K562 (cell line): ENCODE data around the gene ANKRD44. TPM values are rescaled to one million over a fixed set of nuclear protein-coding genes. Genes with fewer than 3 reads are reported as not detected.
A peak's percentile ranks its signal among the peaks of the same experiment; 100 is the strongest.

Experiments
- ATAC-seq: fragments of 200-7000 bp; cut with Tn5 transposase; 3 replicates; pipeline ENCODE4 v1.9.1; 2020; ENCODE audit warnings: moderate library complexity
- BruUV-seq: library from RNA; stranded (reverse); fragments of 400-500 nt; replicated peaks from 2 replicates; lab custom pipeline; 2021; lab: Mats Ljungman, UMichigan
- CTCF ChIA-PET: fragments of 300-600 bp; formaldehyde crosslinking; extraction: SDS; loops from one replicate; lab custom pipeline; 2021; ENCODE audit warnings: low intra/inter-chr PET ratio; lab: Yijun Ruan, JAX
- POLR2A ChIA-PET: fragments of 300-600, 350-650 bp; sonication (Branson Sonifier 250); formaldehyde crosslinking; extraction: SDS; loops from one replicate; lab custom pipeline; 2021; ENCODE audit warnings: antibody characterized with exemption, inconsistent platforms; lab: Yijun Ruan, JAX
- DNase-seq, 4 experiments: peaks; one replicate each; pipeline versions ENCODE4 v3.0.0 to v3.0.0-alpha.2; 2011 to 2018; ENCODE audit warnings: low spot score in 3 of 4, mixed read lengths in 3 of 4; ENCODE audit errors: extremely low read depth in 1 of 4
- FAIRE-seq: peaks from 2 replicates; lab custom pipeline; 2011; peaks lifted over from hg19 to GRCh38; lab: Jason Lieb, UNC
- H2AFZ ChIP-seq: 2 replicates; pipeline ENCODE4 v1.6.0; 2011; ENCODE audit warnings: low read depth, low read length, control low read depth, inconsistent platforms
- H3K27ac ChIP-seq: fragments of 200-600 bp; 3 replicates; pipeline ENCODE4 v1.8.0; 2011; ENCODE audit warnings: low read depth, mild to moderate bottlenecking, control low read depth, inconsistent platforms, low read length, moderate library complexity, mixed read lengths; ENCODE audit errors: extremely low read depth
- H3K27me3 ChIP-seq, 2 experiments: fragments of 300-600 bp in 1 of 2; 2 replicates in 1 of 2; 3 replicates in 1 of 2; pipeline versions ENCODE4 v1.6.0 to v1.8.0; 2011; ENCODE audit warnings: inconsistent platforms in 2 of 2, low read length in 2 of 2, mild to moderate bottlenecking in 1 of 2, mixed read lengths in 1 of 2, moderate library complexity in 1 of 2; ENCODE audit not compliant: control insufficient read depth in 2 of 2, insufficient read depth in 2 of 2
- H3K36me3 ChIP-seq: fragments of 300-600 bp; 3 replicates; pipeline ENCODE4 v1.8.0; 2011; ENCODE audit warnings: mild to moderate bottlenecking, low read length, inconsistent platforms; ENCODE audit not compliant: control insufficient read depth, insufficient read depth
- H3K4me1 ChIP-seq, 2 experiments: fragments of 200-600 bp in 1 of 2; replicated peaks in 1 of 2; 2 replicates in 1 of 2; 3 replicates in 1 of 2; pipeline versions ENCODE4 v1.5.1 to v1.8.0; 2011; ENCODE audit warnings: inconsistent platforms in 2 of 2, low read length in 2 of 2, mild to moderate bottlenecking in 1 of 2, mixed read lengths in 1 of 2, moderate library complexity in 1 of 2; ENCODE audit not compliant: control insufficient read depth in 2 of 2, insufficient read depth in 2 of 2
- H3K4me2 ChIP-seq: 2 replicates; pipeline ENCODE4 v1.6.1; 2011; ENCODE audit warnings: low read length, control low read depth, inconsistent platforms, mixed read lengths; ENCODE audit not compliant: insufficient read depth
- H3K4me3 ChIP-seq: fragments of 200-600 bp; sonication (generic), shearing (Covaris generic); 2 replicates; pipeline ENCODE4 v1.5.1; 2016; ENCODE audit warnings: control low read depth, inconsistent platforms
- H3K79me2 ChIP-seq: fragments of 200-600 bp; 3 replicates; pipeline ENCODE4 v1.8.0; 2011; ENCODE audit warnings: low read length, inconsistent platforms; ENCODE audit not compliant: control insufficient read depth, insufficient read depth
- H3K9ac ChIP-seq, 2 experiments: 2 replicates each; pipeline versions ENCODE4 v1.6.0 to v1.6.1; 2011; ENCODE audit warnings: low read depth in 2 of 2, low read length in 2 of 2, control low read depth in 1 of 2, inconsistent platforms in 1 of 2, mild to moderate bottlenecking in 1 of 2, mixed read lengths in 1 of 2; ENCODE audit not compliant: insufficient read depth in 1 of 2
- H3K9me1 ChIP-seq: one replicate; pipeline ENCODE4 v1.6.0; 2011; ENCODE audit warnings: inconsistent platforms, mild to moderate bottlenecking, low read length, moderate library complexity; ENCODE audit not compliant: control insufficient read depth, insufficient read depth
- H3K9me3 ChIP-seq: replicated peaks from 2 replicates; pipeline ENCODE4 v1.5.1; 2011; ENCODE audit warnings: low read depth, low read length, inconsistent platforms; ENCODE audit not compliant: control insufficient read depth, insufficient read depth
- H4K20me1 ChIP-seq: replicated peaks from 2 replicates; pipeline ENCODE4 v1.6.1; 2011; ENCODE audit warnings: low read length, inconsistent platforms, mixed read lengths; ENCODE audit not compliant: control insufficient read depth, insufficient read depth
- CC2D1A ChIP-seq: fragments of 450-650 bp; IDR thresholded peaks from 2 replicates; pipeline ENCODE4 v1.6.1; 2017; ENCODE audit warnings: mild to moderate bottlenecking
- DPF2 ChIP-seq: fragments of 450-650 bp; IDR thresholded peaks from 2 replicates; pipeline ENCODE4 v1.6.1; 2016
- NFRKB ChIP-seq: fragments of 450-650 bp; IDR thresholded peaks from 2 replicates; pipeline ENCODE4 v1.6.1; 2016; ENCODE audit warnings: low read depth
- PML ChIP-seq: IDR thresholded peaks from 2 replicates; pipeline ENCODE4 v1.6.1; 2012; ENCODE audit warnings: low read length, inconsistent platforms
- SMAD1 ChIP-seq: fragments of 150-350 bp; IDR thresholded peaks from 2 replicates; pipeline ENCODE4 v1.6.1; 2014; ENCODE audit warnings: low read length, low read depth; ENCODE audit not compliant: partially characterized antibody
- SMARCB1 ChIP-seq: IDR thresholded peaks from 2 replicates; pipeline ENCODE4 v1.6.1; 2011; ENCODE audit warnings: improper control_type of control experiment, low read depth; ENCODE audit not compliant: insufficient read length
- ZNF354B ChIP-seq: fragments of 250-450 bp; sonication (Bioruptor Pico); IDR thresholded peaks from 2 replicates; pipeline ENCODE4 v1.4.0; 2020
- ZNF445 ChIP-seq: fragments of 250-450 bp; sonication (Bioruptor Pico); IDR thresholded peaks from 2 replicates; pipeline ENCODE4 v1.4.0; 2020; ENCODE audit warnings: low read depth, mild to moderate bottlenecking, moderate library complexity
- ZNF699 ChIP-seq: fragments of 250-450 bp; sonication (Bioruptor Pico); IDR thresholded peaks from 2 replicates; pipeline ENCODE4 v1.8.0; 2021; ENCODE audit warnings: mild to moderate bottlenecking, moderate library complexity; ENCODE audit not compliant: insufficient replicate concordance
- whole genome bisulfite sequencing: fragments of 100-300 bp; shearing (Covaris generic); methylation state at CpG from one replicate; pipeline ENCODE4 v1.1.6; 2016; ENCODE audit warnings: low coverage, mixed read lengths; ENCODE audit not compliant: insufficient coverage; ENCODE audit errors: missing lambda C conversion rate; 5-methylcytosine and 5-hydroxymethylcytosine counted together
- in situ Hi-C: fragments of 300-500 bp; cut with MboI; formaldehyde crosslinking; loops from 4 replicates; pipeline ENCODE4 v1.15.0; 2018; ENCODE audit warnings: inconsistent platforms, mixed read lengths
- intact Hi-C: fragments of 100-400 bp; cut with micrococcal nuclease; formaldehyde crosslinking; loops from 2 replicates; pipeline ENCODE4 v1.14.2; 2022
- polyA plus RNA-seq, 8 experiments: library from polyadenylated mRNA; depleted of rRNA in 4 of 8; stranded (reverse) in 5 of 8; unstranded in 3 of 8; fragments of >200 nt; fragmentation: Nextera tagmentation in 2 of 8; fragmentation: Illumina TruSeq in 1 of 8; extraction: Ambion mirVana in 2 of 8; extraction: Trizol in 1 of 8; gene quantifications; 2 replicates each; pipeline versions ENCODE4 v1.2.1 to v1.2.3, GENCODE V29; 2011 to 2014; ENCODE audit warnings: inconsistent platforms in 1 of 8, missing spikeins in 1 of 8
- total RNA-seq, 7 experiments: library from RNA; depleted of rRNA in 6 of 7; stranded (reverse); fragments of >200 nt in 6 of 7; fragmentation: Illumina TruSeq in 2 of 7; extraction: Trizol in 2 of 7; gene quantifications; 2 replicates each; pipeline versions ENCODE4 v1.2.1 to v1.2.3, GENCODE V29; 2011 to 2021; ENCODE audit warnings: low replicate concordance in 1 of 7
- TF ChIP-seq, protein P1 (sequence below), 3 experiments: IDR thresholded peaks in 2 of 3; conservative IDR thresholded peaks in 1 of 3; 2 replicates each; pipeline ENCODE4 v1.5.1; 2011 to 2012; ENCODE audit warnings: low read length in 3 of 3, mild to moderate bottlenecking in 3 of 3, control low read depth in 2 of 3, improper control_type of control experiment in 1 of 3, inconsistent platforms in 1 of 3, low read depth in 1 of 3, mixed read lengths in 1 of 3, moderate library complexity in 1 of 3; ENCODE audit not compliant: insufficient read depth in 2 of 3

The ANKRD44 gene
- total and polyA plus RNA-seq, 9 of the 15 experiments (the other 6 are each of a cell fraction or from before 2014, with no cell fraction given), result 0.03 to 0.64 (median 0.07) TPM; not detected in 3

DNA sequence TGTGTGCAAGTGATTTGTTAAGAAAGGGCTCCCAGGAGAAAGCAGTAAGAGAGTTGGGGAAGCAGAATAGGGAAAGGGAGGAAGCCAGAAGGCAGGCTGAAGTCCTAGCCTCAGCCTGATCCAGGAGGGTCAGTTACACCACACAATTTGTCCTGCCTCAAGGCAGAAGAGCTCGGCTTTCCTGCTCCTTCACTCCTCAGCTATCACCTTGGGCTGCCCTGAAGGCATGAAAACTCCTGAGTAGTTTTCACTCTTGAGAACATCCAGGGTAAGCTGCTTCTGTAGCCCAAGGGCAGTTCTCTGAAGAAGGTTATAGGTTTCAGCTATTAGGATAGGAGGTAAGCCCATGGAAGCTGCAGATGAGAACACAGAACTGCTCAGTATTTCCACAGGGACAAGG, 47.4 kb upstream of the ANKRD44 start:
- no TSS peak for BruUV-seq
- ATAC-seq, result no peak
- POLR2A ChIA-PET, result interaction anchor here (0.6 to 1.2 kb wide), 2 partner anchors 14 to 548 kb away, joined by 3 to 4 read pairs; no protein-coding TSS in a partner anchor

DNA sequence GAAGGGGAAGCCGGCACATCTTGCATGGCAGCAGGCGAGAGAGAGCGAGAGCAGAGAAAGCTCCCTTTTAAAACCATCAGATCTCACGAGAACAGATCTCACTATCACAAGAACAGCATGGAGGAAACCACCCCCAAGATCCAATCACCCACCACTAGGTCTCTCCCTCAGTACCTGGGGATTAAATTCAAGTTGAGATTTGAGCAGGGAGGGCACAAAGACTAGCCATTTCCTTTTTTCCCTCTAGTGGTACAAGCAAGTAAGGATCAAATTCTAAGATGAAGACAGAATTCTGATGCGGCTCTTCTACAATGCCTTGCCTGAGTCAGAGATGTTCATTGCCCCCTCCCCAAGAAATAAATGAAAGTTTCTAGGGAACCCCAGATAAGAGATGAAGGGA, 45.6 kb upstream of the ANKRD44 start:
- BruUV-seq, result no TSS peak
- 3% methylated on average over 5 of the region's 5 CpGs for WGBS
- H3K4me2 ChIP-seq, result no peak overlapping the region

More for the DNA sequence above, 47.4 kb upstream of the ANKRD44 start:
- DNase-seq (no peak), FAIRE-seq (no peak)
- no peak overlapping the region for H3K27ac ChIP-seq
- H3K4me3 ChIP-seq, result no peak overlapping the region
- H3K4me1 ChIP-seq, result no peaks in the 10 kb centered on the region
- TF ChIP-seq SMAD1, result no peak
- TF ChIP-seq ZNF699 (CRISPR knock-in tag), result no peak
- no peak for TF ChIP-seq ZNF354B
- TF ChIP-seq SMARCB1, result no peak
- no peak for TF ChIP-seq NFRKB
- no peak for TF ChIP-seq DPF2
- no peak for TF ChIP-seq ZNF445 (CRISPR knock-in tag)
- no peaks in the 10 kb centered on the region for H3K9me1 ChIP-seq
- H4K20me1 ChIP-seq, result no peaks in the 10 kb centered on the region
- no peak overlapping the region for H3K4me2 ChIP-seq
- H3K27me3 ChIP-seq, result peaks cover 2 to 6% of the 10 kb centered on the region in 2 experiments; a peak in 2 of 5 replicates
- intact Hi-C loops, result no loop called here
- H2AFZ ChIP-seq, result no peak overlapping the region
- H3K9ac ChIP-seq, result no peak overlapping the region
- no peaks in the 10 kb centered on the region for H3K79me2 ChIP-seq
- H3K9me3 ChIP-seq, result no peaks in the 10 kb centered on the region
- CTCF ChIA-PET, result no interaction called here
- in situ Hi-C loops, result no loop called here
- H3K36me3 ChIP-seq, result no peaks in the 10 kb centered on the region
- WGBS, result no CpG with 5 or more reads among the region's 1 CpG

More for the DNA sequence above, 45.6 kb upstream of the ANKRD44 start:
- CTCF ChIA-PET, result no interaction called here
- H3K4me1 ChIP-seq, result no peaks in the 10 kb centered on the region
- DNase-seq (no peak), FAIRE-seq (no peak), ATAC-seq (peak; percentile 64; the same call in 2 of the 3 replicates)
- in situ Hi-C loops, result no loop called here
- no peak overlapping the region for H3K27ac ChIP-seq
- no peak overlapping the region for H3K9ac ChIP-seq
- no peaks in the 10 kb centered on the region for H3K36me3 ChIP-seq
- no peaks in the 10 kb centered on the region for H3K9me1 ChIP-seq
- TF ChIP-seq, protein P1, sequence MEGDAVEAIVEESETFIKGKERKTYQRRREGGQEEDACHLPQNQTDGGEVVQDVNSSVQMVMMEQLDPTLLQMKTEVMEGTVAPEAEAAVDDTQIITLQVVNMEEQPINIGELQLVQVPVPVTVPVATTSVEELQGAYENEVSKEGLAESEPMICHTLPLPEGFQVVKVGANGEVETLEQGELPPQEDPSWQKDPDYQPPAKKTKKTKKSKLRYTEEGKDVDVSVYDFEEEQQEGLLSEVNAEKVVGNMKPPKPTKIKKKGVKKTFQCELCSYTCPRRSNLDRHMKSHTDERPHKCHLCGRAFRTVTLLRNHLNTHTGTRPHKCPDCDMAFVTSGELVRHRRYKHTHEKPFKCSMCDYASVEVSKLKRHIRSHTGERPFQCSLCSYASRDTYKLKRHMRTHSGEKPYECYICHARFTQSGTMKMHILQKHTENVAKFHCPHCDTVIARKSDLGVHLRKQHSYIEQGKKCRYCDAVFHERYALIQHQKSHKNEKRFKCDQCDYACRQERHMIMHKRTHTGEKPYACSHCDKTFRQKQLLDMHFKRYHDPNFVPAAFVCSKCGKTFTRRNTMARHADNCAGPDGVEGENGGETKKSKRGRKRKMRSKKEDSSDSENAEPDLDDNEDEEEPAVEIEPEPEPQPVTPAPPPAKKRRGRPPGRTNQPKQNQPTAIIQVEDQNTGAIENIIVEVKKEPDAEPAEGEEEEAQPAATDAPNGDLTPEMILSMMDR (IDR thresholded peaks at IDR 0.05 in 2 of 3, conservative IDR thresholded peaks at IDR 0.05 in 1 of 3; ENCODE audit: insufficient read depth in 2 of 3, low read depth in 1 of 3, low read length in 3 of 3), result 0 out of 6 replicates have a peak, but pooled peaks of 2 of the 3 experiments have one; percentile 9 to 15
- no peak for TF ChIP-seq PML
- TF ChIP-seq CC2D1A, result no peak
- intact Hi-C loops, result no loop called here
- POLR2A ChIA-PET, result no interaction called here
- H4K20me1 ChIP-seq, result no peaks in the 10 kb centered on the region; the same call in 1 of the 2 replicates
- H3K4me3 ChIP-seq, result no peak overlapping the region
- no peak overlapping the region for H2AFZ ChIP-seq
- H3K9me3 ChIP-seq, result no peaks in the 10 kb centered on the region
- H3K27me3 ChIP-seq, result peaks cover 2 to 6% of the 10 kb centered on the region in 2 experiments; a peak in 3 of 5 replicates
- no peaks in the 10 kb centered on the region for H3K79me2 ChIP-seq
